HG02759 (cell line): Measurements from ENCODE around the gene ZNF761.

ENCODE experiments used
- ATAC-seq: cut with Tn5 transposase; IDR thresholded peaks from one replicate; pipeline ENCODE4 v1.9.1; 2021; ENCODE audit warnings: mild to moderate bottlenecking, moderate library complexity; ENCODE audit not compliant: unreplicated experiment

ZNF761 gene

GRCh38 chr19:53504885-53505284, 73.1 kb downstream of the ZNF761 start:
- ATAC-seq, result no peak

DNA sequence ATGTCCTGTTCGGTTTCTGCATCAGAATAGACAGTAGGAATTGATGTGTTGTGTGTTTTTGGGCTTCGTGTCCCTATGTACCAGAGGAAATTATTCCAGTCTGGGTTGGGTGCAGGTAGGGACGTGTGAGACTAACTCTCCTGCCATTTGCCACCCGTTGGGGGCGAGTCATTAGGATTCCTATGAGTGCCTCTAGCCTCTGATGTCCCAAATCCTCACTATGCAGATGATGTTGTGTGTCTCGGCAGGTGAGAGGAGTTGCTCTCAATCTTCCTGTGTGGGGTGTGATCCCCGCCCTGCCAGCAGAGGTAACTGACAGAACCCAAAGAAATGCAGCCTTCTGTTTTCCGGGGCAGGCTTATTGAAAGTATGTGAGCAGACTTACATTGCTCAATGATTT, 74.9 kb downstream of the ZNF761 start:
- ATAC-seq, result no peak
